ENCODE data around the gene PSME2.

- TF ChIP-seq CTCF (IDR thresholded peaks at IDR 0.05) = no peak
- no peak for TF ChIP-seq POLR2A (IDR thresholded peaks at IDR 0.05)
These were observed 22.7 kb downstream of the PSME2 start for GRCh38 chr14:24123424-24124417.

Measured in heart left ventricle (tissue), 13 donors.